ENCODE data around the gene INSM1. TPM values are rescaled to one million over a fixed set of nuclear protein-coding genes. Genes with fewer than 3 reads are reported as not detected.

Gene INSM1
- polyA plus RNA-seq, 5 donors: 0.66 to 1.8 (median 0.81) TPM

GRCh38 chr20:20417876-20418676 lies 50.2 kb downstream of the INSM1 start:
- no peak for DNase-seq

Measured in right lung (tissue), 5 donors.